ENCODE measurements around the gene GADD45B. TPM values are rescaled to one million over a fixed set of nuclear protein-coding genes. Genes with fewer than 3 reads are reported as not detected.

The GADD45B gene
- total and polyA plus RNA-seq, 2 of the 4 experiments (the other 2 are of a cell fraction): 30.1 to 106 TPM

Small RNAs within 50 kb of the gene (microRNA-seq; reads per million reads assigned to microRNA genes)
- not detected for gene MIR7108 (ENCODE audit: unreplicated experiment)
- gene RNU6-993P (ENCODE audit: insufficient read depth, insufficient read length): not detected

Small RNAs within 50 kb of the gene (small RNA-seq; reads per million reads assigned to genes)
- 0 reads per million in 5 experiments for gene RNU6-993P

Other genes starting within 250 kb of the GADD45B start
- gene PLEKHJ1, start 239.8 kb upstream of the GADD45B start, total RNA-seq (2012; rRNA removed): 31.7 and 33.1 TPM in 2 replicates
- 62.8 and 69.8 TPM in 2 replicates for gene PLEKHJ1, start 239.8 kb upstream of the GADD45B start, polyA plus RNA-seq (2012; rRNA removed)
- 4.8 and 7.5 TPM in 2 replicates for gene SF3A2, start 239.3 kb upstream of the GADD45B start, total RNA-seq (2012; rRNA removed)
- 29.8 and 34.5 TPM in 2 replicates for gene SF3A2, start 239.3 kb upstream of the GADD45B start, polyA plus RNA-seq (2012; rRNA removed)
- under 0.01 TPM in 1 of 2 replicates, not detected in the other for gene AMH, start 226.8 kb upstream of the GADD45B start, total RNA-seq (2012; rRNA removed)
- 0.86 and 1.5 TPM in 2 replicates for gene AMH, start 226.8 kb upstream of the GADD45B start, polyA plus RNA-seq (2012; rRNA removed)
- not detected in 2 replicates for gene JSRP1, start 219.7 kb upstream of the GADD45B start, total RNA-seq (2012; rRNA removed)
- gene JSRP1, start 219.7 kb upstream of the GADD45B start, polyA plus RNA-seq (2012; rRNA removed): not detected in 2 replicates
- under 0.01 TPM in 1 of 2 replicates, not detected in the other for gene PEAK3, start 194.0 kb upstream of the GADD45B start, total RNA-seq (2012; rRNA removed)
- gene PEAK3, start 194.0 kb upstream of the GADD45B start, polyA plus RNA-seq (2012; rRNA removed): 0.09 and 0.19 TPM in 2 replicates
- gene LINGO3, start 168.0 kb upstream of the GADD45B start, total RNA-seq (2012; rRNA removed): not detected in 2 replicates
- gene LINGO3, start 168.0 kb upstream of the GADD45B start, polyA plus RNA-seq (2012; rRNA removed): not detected in 2 replicates
- gene LSM7, start 147.5 kb upstream of the GADD45B start, total RNA-seq (2012; rRNA removed): 145 and 200 TPM in 2 replicates
- 544 and 708 TPM in 2 replicates for gene LSM7, start 147.5 kb upstream of the GADD45B start, polyA plus RNA-seq (2012; rRNA removed)
- gene SPPL2B, start 147.4 kb upstream of the GADD45B start, total RNA-seq (2012; rRNA removed): 3.4 and 4.2 TPM in 2 replicates
- gene SPPL2B, start 147.4 kb upstream of the GADD45B start, polyA plus RNA-seq (2012; rRNA removed): 45.7 and 52.0 TPM in 2 replicates
- not detected in 2 replicates for gene TMPRSS9, start 115.9 kb upstream of the GADD45B start, total RNA-seq (2012; rRNA removed)
- gene TMPRSS9, start 115.9 kb upstream of the GADD45B start, polyA plus RNA-seq (2012; rRNA removed): not detected in 2 replicates
- gene TIMM13, start 48.5 kb upstream of the GADD45B start, total RNA-seq (2012; rRNA removed): 21.0 and 29.2 TPM in 2 replicates
- 62.3 and 93.7 TPM in 2 replicates for gene TIMM13, start 48.5 kb upstream of the GADD45B start, polyA plus RNA-seq (2012; rRNA removed)
- gene LMNB2, start 19.2 kb upstream of the GADD45B start, total RNA-seq (2012; rRNA removed): 104 and 108 TPM in 2 replicates
- gene LMNB2, start 19.2 kb upstream of the GADD45B start, polyA plus RNA-seq (2012; rRNA removed): 106 and 117 TPM in 2 replicates
- gene GNG7, start 226.6 kb downstream of the GADD45B start, total RNA-seq (2012; rRNA removed): under 0.01 TPM in 2 replicates
- 0.19 and 0.21 TPM in 2 replicates for gene GNG7, start 226.6 kb downstream of the GADD45B start, polyA plus RNA-seq (2012; rRNA removed)
- 1.4 and 2.5 TPM in 2 replicates for gene DIRAS1, start 245.2 kb downstream of the GADD45B start, total RNA-seq (2012; rRNA removed)
- 10.3 and 14.0 TPM in 2 replicates for gene DIRAS1, start 245.2 kb downstream of the GADD45B start, polyA plus RNA-seq (2012; rRNA removed)

All from IMR-90 (cell line).